H1 (cell line): ENCODE data around the gene RIMS1. TPM values are rescaled to one million over a fixed set of nuclear protein-coding genes. Genes with fewer than 3 reads are reported as not detected.

Experiments
- CTCF ChIA-PET: fragments of 300-600 bp; sonication (Branson Sonifier 250); formaldehyde crosslinking; loops from one replicate; lab custom pipeline; 2021; ENCODE audit not compliant: partially characterized antibody; lab: Charles Lee
- POLR2A ChIA-PET: fragments of 300-600 bp; sonication (Branson Sonifier 250); formaldehyde crosslinking; loops from one replicate; lab custom pipeline; 2021; ENCODE audit warnings: inconsistent platforms; ENCODE audit not compliant: partially characterized antibody; lab: Charles Lee
- DNase-seq, 2 experiments: peaks; one replicate each; pipeline versions ENCODE4 v3.0.0 to v3.0.0-alpha.2; 2010 to 2022; ENCODE audit warnings: low spot score in 2 of 2, low read depth in 1 of 2, mixed read lengths in 1 of 2
- FAIRE-seq: peaks from 2 replicates; lab custom pipeline; 2011; peaks lifted over from hg19 to GRCh38; lab: Jason Lieb, UNC
- H2AFZ ChIP-seq: 2 replicates; pipeline ENCODE4 v1.8.1; 2012; ENCODE audit warnings: low read length, inconsistent platforms
- H2AK5ac ChIP-seq: 2 replicates; pipeline ENCODE4 v1.6.1; 2013; ENCODE audit warnings: low read depth, low read length
- H2BK120ac ChIP-seq: replicated peaks from 2 replicates; pipeline ENCODE3; 2013; ENCODE audit warnings: low read depth, low read length, inconsistent platforms
- H2BK12ac ChIP-seq: 2 replicates; pipeline ENCODE4 v1.6.1; 2013; ENCODE audit warnings: low read depth, low read length
- H2BK15ac ChIP-seq: 2 replicates; pipeline ENCODE4 v1.6.1; 2013; ENCODE audit warnings: low read length
- H2BK20ac ChIP-seq: 2 replicates; pipeline ENCODE4 v1.6.1; 2013; ENCODE audit warnings: low read length
- H2BK5ac ChIP-seq: 2 replicates; pipeline ENCODE4 v1.6.1; 2013; ENCODE audit warnings: low read depth, low read length
- H3K14ac ChIP-seq: 2 replicates; pipeline ENCODE4 v1.6.1; 2013; ENCODE audit warnings: inconsistent platforms; ENCODE audit not compliant: insufficient read length
- H3K18ac ChIP-seq: 2 replicates; pipeline ENCODE4 v1.6.1; 2013; ENCODE audit warnings: low read length; ENCODE audit errors: extremely low read depth
- H3K23ac ChIP-seq: 2 replicates; pipeline ENCODE4 v1.6.1; 2013; ENCODE audit warnings: inconsistent platforms; ENCODE audit not compliant: insufficient read length
- H3K23me2 ChIP-seq: 2 replicates; pipeline ENCODE4 v1.6.1; 2013; ENCODE audit warnings: low read depth, low read length
- H3K27ac ChIP-seq: 2 replicates; pipeline ENCODE4 v1.6.1; 2011; ENCODE audit warnings: low read depth, low read length, inconsistent platforms
- H3K27me3 ChIP-seq, 4 experiments: replicated peaks in 1 of 4; 1 replicate in 1 of 4; 2 replicates in 3 of 4; pipeline versions ENCODE4 v1.6.1 to v1.8.1; 2011 to 2013; ENCODE audit warnings: low read length in 3 of 4, mild to moderate bottlenecking in 3 of 4, inconsistent platforms in 2 of 4, mixed read lengths in 2 of 4, moderate library complexity in 1 of 4; ENCODE audit not compliant: control insufficient read depth in 3 of 4, insufficient read depth in 3 of 4; ENCODE audit errors: extremely low read depth in 1 of 4
- H3K36me3 ChIP-seq, 4 experiments: 2 replicates each; pipeline versions ENCODE4 v1.6.1 to v1.8.1; 2011 to 2013; ENCODE audit warnings: mild to moderate bottlenecking in 4 of 4, low read length in 3 of 4, moderate library complexity in 2 of 4, control low read depth in 1 of 4, inconsistent platforms in 1 of 4; ENCODE audit not compliant: insufficient read depth in 4 of 4, control insufficient read depth in 2 of 4
- H3K4ac ChIP-seq: replicated peaks from 2 replicates; pipeline ENCODE3; 2013; ENCODE audit warnings: low read length, low read depth, mixed read lengths, inconsistent platforms; ENCODE audit not compliant: insufficient read length
- H3K4me1 ChIP-seq, 4 experiments: replicated peaks in 1 of 4; 1 replicate in 1 of 4; 2 replicates in 3 of 4; pipeline versions ENCODE4 v1.6.1 to v1.8.1; 2011 to 2013; ENCODE audit warnings: low read length in 3 of 4, inconsistent platforms in 2 of 4, mixed read lengths in 1 of 4; ENCODE audit not compliant: insufficient read depth in 4 of 4, control insufficient read depth in 3 of 4
- H3K4me2 ChIP-seq, 2 experiments: 2 replicates each; pipeline versions ENCODE4 v1.6.1 to v1.8.1; 2011 to 2013; ENCODE audit warnings: low read depth in 2 of 2, low read length in 2 of 2, control low read depth in 1 of 2, inconsistent platforms in 1 of 2, mild to moderate bottlenecking in 1 of 2; ENCODE audit not compliant: insufficient read depth in 1 of 2
- H3K4me3 ChIP-seq, 4 experiments: fragments of 200-600, 300-600 bp in 1 of 4; sonication (generic), shearing (Covaris generic), sonication (Bioruptor Twin) in 1 of 4; 2 replicates each; pipeline versions ENCODE4 v1.5.1 to v1.8.1; 2011 to 2016; ENCODE audit warnings: low read length in 4 of 4, low read depth in 3 of 4, control low read depth in 2 of 4, inconsistent platforms in 2 of 4, mild to moderate bottlenecking in 2 of 4, mixed read lengths in 1 of 4, moderate library complexity in 1 of 4; ENCODE audit not compliant: insufficient read depth in 2 of 4; ENCODE audit errors: extremely low read depth in 1 of 4
- H3K56ac ChIP-seq: replicated peaks from 2 replicates; pipeline ENCODE3; 2013; ENCODE audit warnings: low read depth, mild to moderate bottlenecking, mixed read lengths, low read length, inconsistent platforms; ENCODE audit not compliant: insufficient read length
- H3K79me1 ChIP-seq: 2 replicates; pipeline ENCODE4 v1.6.1; 2013; ENCODE audit warnings: low read depth, low read length, control low read depth
- H3K79me2 ChIP-seq, 2 experiments: 2 replicates each; pipeline versions ENCODE4 v1.6.1 to v1.8.1; 2012 to 2013; ENCODE audit warnings: low read length in 2 of 2, mild to moderate bottlenecking in 2 of 2, inconsistent platforms in 1 of 2; ENCODE audit not compliant: insufficient read depth in 2 of 2, control insufficient read depth in 1 of 2
- H3K9ac ChIP-seq, 4 experiments: replicated peaks in 1 of 4; 1 replicate in 1 of 4; 2 replicates in 3 of 4; pipeline versions ENCODE4 v1.6.1 to v1.8.1; 2011 to 2013; ENCODE audit warnings: low read depth in 3 of 4, low read length in 3 of 4, control low read depth in 2 of 4, mild to moderate bottlenecking in 2 of 4, moderate library complexity in 2 of 4, inconsistent platforms in 1 of 4; ENCODE audit errors: extremely low read depth in 1 of 4
- H3K9me3 ChIP-seq, 2 experiments: 2 replicates each; pipeline versions ENCODE4 v1.6.1 to v1.8.1; 2012 to 2013; ENCODE audit warnings: mild to moderate bottlenecking in 2 of 2, moderate library complexity in 2 of 2, control low read depth in 1 of 2, inconsistent platforms in 1 of 2, low read depth in 1 of 2, low read length in 1 of 2, mixed read lengths in 1 of 2; ENCODE audit not compliant: insufficient read depth in 2 of 2
- H4K20me1 ChIP-seq, 2 experiments: replicated peaks in 1 of 2; 2 replicates each; pipeline versions ENCODE3 to v1.8.1; 2011 to 2013; ENCODE audit warnings: inconsistent platforms in 2 of 2, low read length in 2 of 2, mild to moderate bottlenecking in 1 of 2; ENCODE audit not compliant: insufficient read depth in 2 of 2, control insufficient read depth in 1 of 2
- H4K5ac ChIP-seq: 2 replicates; pipeline ENCODE4 v1.6.1; 2013; ENCODE audit warnings: low read length, low read depth, mixed read lengths, inconsistent platforms; ENCODE audit not compliant: insufficient read length
- H4K8ac ChIP-seq: 2 replicates; pipeline ENCODE4 v1.8.0; 2013; ENCODE audit warnings: mild to moderate bottlenecking, moderate library complexity, low read length, inconsistent platforms; ENCODE audit not compliant: insufficient read depth; ENCODE audit errors: extremely low read depth
- H4K91ac ChIP-seq: replicated peaks from 2 replicates; pipeline ENCODE3; 2013; ENCODE audit warnings: low read length, mixed read lengths, inconsistent platforms; ENCODE audit not compliant: insufficient read length
- ATF3 ChIP-seq: IDR thresholded peaks from 2 replicates; pipeline ENCODE4 v1.6.1; 2011; ENCODE audit warnings: low read depth, mild to moderate bottlenecking, low read length; ENCODE audit not compliant: insufficient read depth
- BACH1 ChIP-seq: IDR thresholded peaks from 2 replicates; pipeline ENCODE4 v1.6.1; 2012; ENCODE audit warnings: low read length, improper control_type of control experiment
- EGR1 ChIP-seq: IDR thresholded peaks from 2 replicates; pipeline ENCODE4 v1.6.1; 2011; ENCODE audit warnings: low read depth, low read length, borderline replicate concordance
- MAFK ChIP-seq: IDR thresholded peaks from 2 replicates; pipeline ENCODE4 v1.6.1; 2012; ENCODE audit warnings: low read depth, mild to moderate bottlenecking, improper control_type of control experiment, low read length
- RNF2 ChIP-seq: fragments of 200-900, 300-1000 bp; sonication (generic); IDR thresholded peaks from 2 replicates; pipeline ENCODE4 v1.7.1; 2016; ENCODE audit warnings: borderline replicate concordance, low read depth, mild to moderate bottlenecking, antibody characterized with exemption, low read length; ENCODE audit not compliant: poor library complexity, severe bottlenecking; ENCODE audit errors: missing control alignments
- SIX5 ChIP-seq: IDR thresholded peaks from 2 replicates; pipeline ENCODE4 v1.6.1; 2011; ENCODE audit warnings: mild to moderate bottlenecking, low read depth, low read length
- SRF ChIP-seq: IDR thresholded peaks from 2 replicates; pipeline ENCODE4 v1.6.1; 2011; ENCODE audit warnings: mild to moderate bottlenecking, low read depth, low read length, moderate library complexity
- TCF12 ChIP-seq: IDR thresholded peaks from 2 replicates; pipeline ENCODE4 v1.6.1; 2011; ENCODE audit warnings: low read depth, mild to moderate bottlenecking, low read length
- YY1 ChIP-seq: IDR thresholded peaks from 2 replicates; pipeline ENCODE4 v1.6.1; 2011; ENCODE audit warnings: low read depth, mild to moderate bottlenecking, low read length
- WGBS, 2 experiments: shearing (Covaris generic) in 1 of 2; methylation state at CpG; one replicate each; pipeline versions ENCODE4 v1.1.6 to v1.1.7; 2013 to 2015; ENCODE audit warnings: low lambda C conversion rate in 2 of 2, mixed read lengths in 2 of 2, inconsistent platforms in 1 of 2, low coverage in 1 of 2, missing lambda C conversion rate in 1 of 2; ENCODE audit not compliant: insufficient replicate concordance in 2 of 2, insufficient coverage in 1 of 2, insufficient read length in 1 of 2; ENCODE audit errors: extremely low coverage in 1 of 2, missing lambda C conversion rate in 1 of 2; 5-methylcytosine and 5-hydroxymethylcytosine counted together
- polyA plus RNA-seq, 7 experiments: library from polyadenylated mRNA; depleted of rRNA in 3 of 7; stranded (reverse) in 5 of 7; unstranded in 2 of 7; fragments of >200 nt in 5 of 7; fragments of 200-250 nt in 2 of 7; gene quantifications; 1 replicate in 5 of 7; 2 replicates in 1 of 7; 4 replicates in 1 of 7; pipeline versions ENCODE4 v1.2.1 to v1.2.3, GENCODE V29; 2011 to 2013; ENCODE audit warnings: missing spikeins in 2 of 7, mixed read lengths in 2 of 7
- total RNA-seq: library from RNA; stranded (reverse); fragmentation: NEBNext Ultra II Directional; extraction: Animal tissue kit (Norgen Biotek cat#: 25700); gene quantifications from 2 replicates; pipeline ENCODE4 v1.2.1, GENCODE V29; 2021

RIMS1 gene
- total and polyA plus RNA-seq, 2 of the 8 experiments (the other 6 are each of a cell fraction or from before 2014, with no cell fraction given): 0.63 to 2.3 TPM

DNA sequence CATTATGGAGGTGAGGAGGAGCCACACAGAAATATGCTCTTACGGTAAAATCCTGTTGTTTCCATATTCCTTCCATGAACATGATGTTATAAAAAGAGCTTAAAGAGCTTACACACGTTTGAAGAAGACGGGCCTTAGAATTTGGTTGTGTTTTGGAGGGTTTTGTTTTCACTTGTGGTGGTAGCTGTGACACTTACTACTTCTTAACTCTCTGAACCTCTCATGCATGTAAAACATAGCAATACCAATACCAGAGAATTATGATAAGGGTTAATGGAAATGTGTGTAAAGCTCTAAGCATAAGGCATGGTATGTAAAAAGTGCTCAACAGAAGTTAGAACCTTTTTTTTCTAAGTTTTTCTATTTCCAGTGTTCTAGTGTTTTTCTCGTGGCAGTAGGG is 479.4 kb downstream of the RIMS1 start:
- Histone ChIP-seq H2AK5ac (no peak overlapping the region), H3K79me2 (no peaks in the 10 kb centered on the region), H4K20me1 (no peaks in the 10 kb centered on the region), H3K9me3 (no peaks in the 10 kb centered on the region), H2AFZ (no peak overlapping the region), H2BK12ac (no peak overlapping the region), H3K56ac (no peak overlapping the region), H3K4me2 (no peak overlapping the region), H4K5ac (no peak overlapping the region), H3K23ac (no peak overlapping the region), H3K36me3 (no peaks in the 10 kb centered on the region), H2BK5ac (no peak overlapping the region), H3K4me3 (no peak overlapping the region), H3K14ac (no peak overlapping the region), H2BK120ac (no peak overlapping the region), H3K27ac (no peak overlapping the region), H3K4ac (no peak overlapping the region), H4K91ac (no peak overlapping the region), H2BK15ac (no peak overlapping the region), H3K18ac (no peak overlapping the region), H3K9ac (no peak overlapping the region), H3K23me2 (no peaks in the 10 kb centered on the region), H3K79me1 (no peaks in the 10 kb centered on the region), H4K8ac (no peak overlapping the region), H2BK20ac (no peak overlapping the region), H3K4me1 (no peaks in the 10 kb centered on the region), H3K27me3 (no peaks in the 10 kb centered on the region)
- POLR2A ChIA-PET: no interaction called here
- DNase-seq (no peak), FAIRE-seq (no peak)
- CTCF ChIA-PET: interaction anchor here (0.7 kb wide), 1 partner anchor 9 kb away, joined by 3 read pairs; no protein-coding TSS in a partner anchor
- 90% methylated on average over 4 of the region's 4 CpGs; no CpG with 5 or more reads in 1 of the 2 experiments for WGBS, 2 experiments
- TF ChIP-seq ATF3: no peak
- TF ChIP-seq YY1: no peak
- TF ChIP-seq BACH1: no peak
- TF ChIP-seq TCF12: no peak
- no peak for TF ChIP-seq SRF
- TF ChIP-seq SIX5: no peak
- no peak for TF ChIP-seq MAFK
- TF ChIP-seq EGR1: no peak
- TF ChIP-seq RNF2: no peak
